ENCODE measurements around the gene MUS81. TPM values are rescaled to one million over a fixed set of nuclear protein-coding genes. Genes with fewer than 3 reads are reported as not detected.

The MUS81 gene
- total RNA-seq, 2 donors from 2014 or later = 23.4 to 26.3 TPM

DNA sequence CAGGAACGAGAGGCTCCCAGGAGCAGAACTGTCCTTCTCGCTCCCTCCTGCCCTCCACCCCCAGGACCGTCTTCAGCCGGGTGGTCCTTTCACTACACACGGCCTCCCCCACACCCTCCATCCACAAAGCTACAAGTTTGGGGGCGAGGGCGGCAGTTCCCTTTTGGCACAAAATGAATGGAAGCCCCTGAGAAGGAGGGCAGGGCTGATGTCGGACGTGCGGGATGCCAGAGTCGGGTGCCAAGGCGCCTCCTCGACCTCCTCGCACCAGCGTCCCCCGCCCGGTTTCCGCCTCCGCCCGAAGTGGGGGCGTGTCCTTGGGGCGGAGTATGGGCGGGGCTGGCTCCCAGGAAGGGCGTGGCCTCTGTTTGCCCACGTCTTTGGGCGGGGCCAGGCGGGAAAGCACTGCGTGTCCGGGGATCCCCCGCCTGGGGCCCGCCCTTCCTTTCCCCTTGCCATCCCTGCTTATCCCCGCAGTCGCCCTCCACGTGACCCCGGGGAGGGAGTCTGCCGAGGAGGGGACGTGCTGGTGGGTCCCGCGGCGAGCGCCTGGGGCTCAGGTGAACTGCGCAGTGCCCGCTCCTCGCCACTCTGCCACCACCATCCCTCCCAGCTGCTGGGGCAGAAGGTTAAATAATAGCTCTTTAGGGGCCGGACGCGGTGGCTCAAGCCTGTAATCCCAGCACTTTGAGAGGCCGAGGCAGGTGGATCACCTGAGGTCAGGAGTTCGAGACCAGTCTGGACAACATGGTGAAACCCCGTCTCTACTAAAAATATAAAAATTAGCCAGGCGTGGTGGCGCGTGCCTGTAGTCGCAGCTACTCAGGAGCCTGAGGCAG, 13.3 kb downstream of the MUS81 start:
- TF ChIP-seq CTCF (IDR thresholded peaks at IDR 0.05) = no peak
- peak overlapping the region; percentile 60 to 61 for H3K4me3 ChIP-seq
- H3K27ac ChIP-seq = peak overlapping the region; percentile 89 to 97
- peaks cover 0 to 35% of the 10 kb centered on the region in 2 donors for H3K4me1 ChIP-seq
- peak; percentile 95 for DNase-seq (ENCODE audit: low spot score)
- H3K27me3 ChIP-seq = no peaks in the 10 kb centered on the region
- peaks cover 7% of the 10 kb centered on the region for H3K36me3 ChIP-seq
- no peaks in the 10 kb centered on the region for H3K9me3 ChIP-seq

GRCh38 chr11:65879617-65880016, 19.4 kb downstream of the MUS81 start, which contains the start of gene CTSW:
Gene CTSW, plus strand, starts transcription at chr11:65879837. Its CDS starts 18 bp downstream, at chr11:65879855.
- peaks cover 19% of the 10 kb centered on the region for H3K36me3 ChIP-seq
- peaks cover 0 to 5% of the 10 kb centered on the region in 2 donors for H3K4me1 ChIP-seq
- no peak for DNase-seq (ENCODE audit: low spot score)
- H3K4me3 ChIP-seq = no peak within 1 kb of the TSS
- no peaks in the 10 kb centered on the region for H3K27me3 ChIP-seq
- H3K27ac ChIP-seq = no peak within 1 kb of the TSS
- no peak for TF ChIP-seq CTCF (IDR thresholded peaks at IDR 0.05)
- no peaks in the 10 kb centered on the region for H3K9me3 ChIP-seq

- DNase-seq (ENCODE audit: low spot score) = no peak
- Histone ChIP-seq H3K4me1 (peaks cover 0 to 9% of the 10 kb centered on the region in 2 donors), H3K27me3 (no peaks in the 10 kb centered on the region), H3K36me3 (peaks cover 22% of the 10 kb centered on the region), H3K4me3 (no peak overlapping the region), H3K27ac (no peak overlapping the region), H3K9me3 (no peaks in the 10 kb centered on the region)
- no peak for TF ChIP-seq CTCF (IDR thresholded peaks at IDR 0.05)
These were observed 19.8 kb downstream of the MUS81 start for GRCh38 chr11:65880027-65880426.

DNA sequence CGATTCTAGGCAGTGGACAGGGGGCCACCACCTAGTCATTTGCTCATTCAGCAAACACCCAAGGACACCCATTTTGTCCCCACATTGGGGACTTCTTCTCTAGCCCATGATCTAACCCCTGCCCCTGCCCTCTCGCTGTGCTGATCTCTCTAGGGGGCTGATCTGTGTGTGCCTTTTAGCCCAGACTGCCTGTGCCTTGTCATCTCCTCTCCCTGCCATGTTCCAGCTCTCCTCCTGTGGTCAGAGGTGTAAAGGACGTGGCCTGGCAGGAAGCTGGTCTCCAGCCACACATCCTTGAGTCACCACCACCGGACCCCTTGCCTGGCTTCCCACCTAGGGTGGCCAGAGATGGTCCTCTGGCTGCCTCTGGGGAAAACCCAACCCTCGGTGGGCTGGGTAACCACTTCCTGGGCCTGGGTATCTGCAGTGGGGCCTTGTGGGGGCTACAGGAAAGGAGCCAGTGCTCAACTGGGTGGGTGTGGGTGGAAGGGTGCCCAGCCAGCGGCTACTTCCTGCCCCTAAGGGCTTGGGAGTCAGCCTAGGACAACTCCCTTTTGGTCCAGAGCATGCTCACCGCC, 20.7 kb downstream of the MUS81 start:
- no peak for DNase-seq (ENCODE audit: low spot score)
- H3K9me3 ChIP-seq = no peaks in the 10 kb centered on the region
- H3K4me1 ChIP-seq = peaks cover 0 to 10% of the 10 kb centered on the region in 2 donors
- no peaks in the 10 kb centered on the region for H3K27me3 ChIP-seq
- no peak for TF ChIP-seq CTCF (IDR thresholded peaks at IDR 0.05)
- no peak overlapping the region for H3K27ac ChIP-seq
- peaks cover 26% of the 10 kb centered on the region for H3K36me3 ChIP-seq
- no peak overlapping the region for H3K4me3 ChIP-seq

DNA sequence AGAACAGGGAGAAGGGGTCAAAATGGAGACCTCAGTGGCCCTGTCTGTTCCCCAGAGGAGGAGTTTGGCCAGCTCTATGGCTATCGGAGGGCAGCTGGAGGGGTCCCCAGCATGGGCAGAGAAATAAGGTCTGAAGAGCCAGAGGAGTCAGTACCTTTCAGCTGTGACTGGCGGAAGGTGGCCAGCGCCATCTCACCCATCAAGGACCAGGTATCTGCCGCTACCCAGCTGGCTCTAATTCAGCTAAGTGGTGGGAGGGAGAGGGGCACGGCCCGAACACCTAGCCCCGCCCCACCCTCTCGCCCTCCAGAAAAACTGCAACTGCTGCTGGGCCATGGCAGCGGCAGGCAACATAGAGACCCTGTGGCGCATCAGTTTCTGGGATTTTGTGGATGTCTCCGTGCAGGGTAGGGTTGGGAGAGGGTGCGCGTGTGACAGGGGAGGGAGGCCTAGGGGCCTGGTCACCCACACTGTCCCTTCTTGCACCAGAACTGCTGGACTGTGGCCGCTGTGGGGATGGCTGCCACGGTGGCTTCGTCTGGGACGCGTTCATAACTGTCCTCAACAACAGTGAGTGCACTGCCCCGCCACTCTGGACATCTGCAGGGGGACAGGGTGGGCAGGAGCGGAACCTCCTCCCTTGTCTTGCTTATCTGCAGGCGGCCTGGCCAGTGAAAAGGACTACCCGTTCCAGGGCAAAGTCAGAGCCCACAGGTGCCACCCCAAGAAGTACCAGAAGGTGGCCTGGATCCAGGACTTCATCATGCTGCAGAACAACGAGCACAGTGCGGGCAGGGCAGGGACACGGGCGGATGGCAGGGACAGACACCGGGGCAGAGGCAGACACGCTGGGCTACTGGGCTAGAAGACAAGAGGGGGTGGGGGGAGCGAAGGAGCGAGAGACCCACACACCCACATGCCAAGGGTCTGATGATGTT, 22.2 kb downstream of the MUS81 start:
- no peak overlapping the region for H3K27ac ChIP-seq
- DNase-seq (ENCODE audit: low spot score) = no peak
- peaks cover 0 to 19% of the 10 kb centered on the region in 2 donors for H3K4me1 ChIP-seq
- H3K27me3 ChIP-seq = no peaks in the 10 kb centered on the region
- peaks cover 30% of the 10 kb centered on the region for H3K36me3 ChIP-seq
- H3K9me3 ChIP-seq = no peaks in the 10 kb centered on the region
- H3K4me3 ChIP-seq = no peak overlapping the region
- TF ChIP-seq CTCF (IDR thresholded peaks at IDR 0.05) = no peak
